DOHH2 (cell line): ENCODE measurements around the gene CYP27A1.

ENCODE experiments used
- EZH2phosphoT487 ChIP-seq: fragments of 200-600 bp; sonication (generic); IDR thresholded peaks from 2 replicates; pipeline ENCODE4 v1.6.1; 2017; ENCODE audit warnings: borderline replicate concordance, mild to moderate bottlenecking, antibody characterized with exemption, low read length, moderate library complexity, mixed read lengths
- TF ChIP-seq, protein P1 (sequence below): fragments of 200-600 bp; sonication (generic); IDR thresholded peaks from one replicate; pipeline ENCODE4 v1.5.1; 2014; ENCODE audit warnings: antibody characterized with exemption, mild to moderate bottlenecking, low read depth, low read length; ENCODE audit not compliant: poor library complexity, severe bottlenecking

DNA sequence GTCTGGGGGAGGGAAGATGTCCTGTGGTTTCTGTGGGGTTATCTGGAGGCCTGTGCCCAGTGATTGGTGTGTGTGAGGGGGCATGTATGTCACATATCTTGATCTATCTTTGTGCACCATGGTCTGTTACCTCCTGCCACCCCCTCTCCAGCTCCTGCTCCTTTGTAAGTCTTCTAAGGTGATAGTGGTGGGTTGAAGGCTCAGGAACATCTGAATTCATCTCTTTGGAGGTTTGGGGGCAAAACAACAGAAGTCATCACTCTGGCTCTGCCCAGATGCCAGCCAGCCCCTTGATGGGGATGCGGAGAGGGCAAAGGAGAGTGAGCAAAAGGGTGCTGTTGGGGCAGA is 74.9 kb downstream of the CYP27A1 start:
- TF ChIP-seq, protein P1, sequence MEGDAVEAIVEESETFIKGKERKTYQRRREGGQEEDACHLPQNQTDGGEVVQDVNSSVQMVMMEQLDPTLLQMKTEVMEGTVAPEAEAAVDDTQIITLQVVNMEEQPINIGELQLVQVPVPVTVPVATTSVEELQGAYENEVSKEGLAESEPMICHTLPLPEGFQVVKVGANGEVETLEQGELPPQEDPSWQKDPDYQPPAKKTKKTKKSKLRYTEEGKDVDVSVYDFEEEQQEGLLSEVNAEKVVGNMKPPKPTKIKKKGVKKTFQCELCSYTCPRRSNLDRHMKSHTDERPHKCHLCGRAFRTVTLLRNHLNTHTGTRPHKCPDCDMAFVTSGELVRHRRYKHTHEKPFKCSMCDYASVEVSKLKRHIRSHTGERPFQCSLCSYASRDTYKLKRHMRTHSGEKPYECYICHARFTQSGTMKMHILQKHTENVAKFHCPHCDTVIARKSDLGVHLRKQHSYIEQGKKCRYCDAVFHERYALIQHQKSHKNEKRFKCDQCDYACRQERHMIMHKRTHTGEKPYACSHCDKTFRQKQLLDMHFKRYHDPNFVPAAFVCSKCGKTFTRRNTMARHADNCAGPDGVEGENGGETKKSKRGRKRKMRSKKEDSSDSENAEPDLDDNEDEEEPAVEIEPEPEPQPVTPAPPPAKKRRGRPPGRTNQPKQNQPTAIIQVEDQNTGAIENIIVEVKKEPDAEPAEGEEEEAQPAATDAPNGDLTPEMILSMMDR = no peak
- TF ChIP-seq EZH2phosphoT487 = no peak
